Left kidney (tissue), 2 donors: ENCODE data around the gene PRORP. TPM values are rescaled to one million over a fixed set of nuclear protein-coding genes. Genes with fewer than 3 reads are reported as not detected.
"Not testable (repeated sequence)": the region's sequence is repeated elsewhere in the genome, so short reads cannot be mapped to it uniquely, and the experiment has no call there.

Source experiments
- DNase-seq: peaks from one replicate; pipeline ENCODE4 v3.0.0-alpha.2; 2013
- polyA plus RNA-seq: library from polyadenylated mRNA; unstranded; fragments of 120-200 nt; gene quantifications from one replicate; pipeline ENCODE4 v1.2.1, GENCODE V29; 2013; ENCODE audit not compliant: insufficient read length

The PRORP gene
- polyA plus RNA-seq, 1 donor, result 32.7 TPM

GRCh38 chr14:35134329-35135123, 12.2 kb downstream of the PRORP start:
- DNase-seq, result no peak

GRCh38 chr14:35138585-35138984, 16.2 kb downstream of the PRORP start:
- DNase-seq, result no peak

GRCh38 chr14:35140718-35141581, 18.6 kb downstream of the PRORP start:
- DNase-seq, result peak; percentile 25

- DNase-seq, result no peak
Measured at GRCh38 chr14:35144029-35144428, 21.7 kb downstream of the PRORP start.

- DNase-seq, result no peak
Measured at GRCh38 chr14:35146711-35147149, 24.4 kb downstream of the PRORP start.

- DNase-seq, result no peak
Measured at GRCh38 chr14:35147186-35147585, 24.8 kb downstream of the PRORP start.

GRCh38 chr14:35147711-35148110, 25.4 kb downstream of the PRORP start:
- no peak for DNase-seq

- DNase-seq, result no peak
Measured at GRCh38 chr14:35149239-35149638, 26.9 kb downstream of the PRORP start.

- not testable (repeated sequence) for DNase-seq
Measured at GRCh38 chr14:35152531-35152930, 30.2 kb downstream of the PRORP start.

GRCh38 chr14:35154016-35154415, 31.7 kb downstream of the PRORP start:
- no peak for DNase-seq

- DNase-seq, result no peak
Measured at GRCh38 chr14:35155962-35156361, 33.6 kb downstream of the PRORP start.

GRCh38 chr14:35158491-35158890, 36.1 kb downstream of the PRORP start:
- no peak for DNase-seq

GRCh38 chr14:35158951-35159653, 36.8 kb downstream of the PRORP start:
- DNase-seq, result peak; percentile 41

GRCh38 chr14:35159742-35160409, 37.5 kb downstream of the PRORP start:
- no peak for DNase-seq

- DNase-seq, result no peak
Measured at GRCh38 chr14:35161231-35161630, 38.9 kb downstream of the PRORP start.

GRCh38 chr14:35163384-35163783, 41.0 kb downstream of the PRORP start:
- no peak for DNase-seq

- DNase-seq, result no peak
Measured at GRCh38 chr14:35164849-35165248, 42.5 kb downstream of the PRORP start.

- DNase-seq, result no peak
Measured at GRCh38 chr14:35167496-35167895, 45.1 kb downstream of the PRORP start.
